ENCODE data around the gene ANKRD13A. TPM values are rescaled to one million over a fixed set of nuclear protein-coding genes. Genes with fewer than 3 reads are reported as not detected.

The ANKRD13A gene
- total and polyA plus RNA-seq, 2 experiments from 2014 or later = 5.7 to 25.6 TPM

DNA sequence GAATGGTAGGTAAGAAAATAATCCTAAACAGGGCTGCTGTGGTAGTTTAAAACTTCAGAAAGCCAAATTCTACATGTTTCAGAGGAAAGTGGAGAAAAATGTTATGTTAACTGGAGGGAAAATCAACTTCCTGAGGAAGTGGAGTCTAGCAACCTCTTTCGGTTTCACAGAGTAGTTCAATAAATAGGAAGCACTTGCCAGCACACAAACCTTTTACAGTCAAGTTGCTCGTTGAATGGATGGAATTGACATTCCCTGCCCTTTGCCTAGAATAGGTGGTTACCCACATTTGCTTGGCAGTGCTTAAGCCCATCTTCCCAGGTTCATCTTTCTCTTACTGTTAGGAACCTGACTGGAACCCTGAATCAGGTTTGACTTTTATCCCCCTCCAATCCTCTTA lies 15.9 kb downstream of the ANKRD13A start (continued):
- TF ChIP-seq, protein P1, sequence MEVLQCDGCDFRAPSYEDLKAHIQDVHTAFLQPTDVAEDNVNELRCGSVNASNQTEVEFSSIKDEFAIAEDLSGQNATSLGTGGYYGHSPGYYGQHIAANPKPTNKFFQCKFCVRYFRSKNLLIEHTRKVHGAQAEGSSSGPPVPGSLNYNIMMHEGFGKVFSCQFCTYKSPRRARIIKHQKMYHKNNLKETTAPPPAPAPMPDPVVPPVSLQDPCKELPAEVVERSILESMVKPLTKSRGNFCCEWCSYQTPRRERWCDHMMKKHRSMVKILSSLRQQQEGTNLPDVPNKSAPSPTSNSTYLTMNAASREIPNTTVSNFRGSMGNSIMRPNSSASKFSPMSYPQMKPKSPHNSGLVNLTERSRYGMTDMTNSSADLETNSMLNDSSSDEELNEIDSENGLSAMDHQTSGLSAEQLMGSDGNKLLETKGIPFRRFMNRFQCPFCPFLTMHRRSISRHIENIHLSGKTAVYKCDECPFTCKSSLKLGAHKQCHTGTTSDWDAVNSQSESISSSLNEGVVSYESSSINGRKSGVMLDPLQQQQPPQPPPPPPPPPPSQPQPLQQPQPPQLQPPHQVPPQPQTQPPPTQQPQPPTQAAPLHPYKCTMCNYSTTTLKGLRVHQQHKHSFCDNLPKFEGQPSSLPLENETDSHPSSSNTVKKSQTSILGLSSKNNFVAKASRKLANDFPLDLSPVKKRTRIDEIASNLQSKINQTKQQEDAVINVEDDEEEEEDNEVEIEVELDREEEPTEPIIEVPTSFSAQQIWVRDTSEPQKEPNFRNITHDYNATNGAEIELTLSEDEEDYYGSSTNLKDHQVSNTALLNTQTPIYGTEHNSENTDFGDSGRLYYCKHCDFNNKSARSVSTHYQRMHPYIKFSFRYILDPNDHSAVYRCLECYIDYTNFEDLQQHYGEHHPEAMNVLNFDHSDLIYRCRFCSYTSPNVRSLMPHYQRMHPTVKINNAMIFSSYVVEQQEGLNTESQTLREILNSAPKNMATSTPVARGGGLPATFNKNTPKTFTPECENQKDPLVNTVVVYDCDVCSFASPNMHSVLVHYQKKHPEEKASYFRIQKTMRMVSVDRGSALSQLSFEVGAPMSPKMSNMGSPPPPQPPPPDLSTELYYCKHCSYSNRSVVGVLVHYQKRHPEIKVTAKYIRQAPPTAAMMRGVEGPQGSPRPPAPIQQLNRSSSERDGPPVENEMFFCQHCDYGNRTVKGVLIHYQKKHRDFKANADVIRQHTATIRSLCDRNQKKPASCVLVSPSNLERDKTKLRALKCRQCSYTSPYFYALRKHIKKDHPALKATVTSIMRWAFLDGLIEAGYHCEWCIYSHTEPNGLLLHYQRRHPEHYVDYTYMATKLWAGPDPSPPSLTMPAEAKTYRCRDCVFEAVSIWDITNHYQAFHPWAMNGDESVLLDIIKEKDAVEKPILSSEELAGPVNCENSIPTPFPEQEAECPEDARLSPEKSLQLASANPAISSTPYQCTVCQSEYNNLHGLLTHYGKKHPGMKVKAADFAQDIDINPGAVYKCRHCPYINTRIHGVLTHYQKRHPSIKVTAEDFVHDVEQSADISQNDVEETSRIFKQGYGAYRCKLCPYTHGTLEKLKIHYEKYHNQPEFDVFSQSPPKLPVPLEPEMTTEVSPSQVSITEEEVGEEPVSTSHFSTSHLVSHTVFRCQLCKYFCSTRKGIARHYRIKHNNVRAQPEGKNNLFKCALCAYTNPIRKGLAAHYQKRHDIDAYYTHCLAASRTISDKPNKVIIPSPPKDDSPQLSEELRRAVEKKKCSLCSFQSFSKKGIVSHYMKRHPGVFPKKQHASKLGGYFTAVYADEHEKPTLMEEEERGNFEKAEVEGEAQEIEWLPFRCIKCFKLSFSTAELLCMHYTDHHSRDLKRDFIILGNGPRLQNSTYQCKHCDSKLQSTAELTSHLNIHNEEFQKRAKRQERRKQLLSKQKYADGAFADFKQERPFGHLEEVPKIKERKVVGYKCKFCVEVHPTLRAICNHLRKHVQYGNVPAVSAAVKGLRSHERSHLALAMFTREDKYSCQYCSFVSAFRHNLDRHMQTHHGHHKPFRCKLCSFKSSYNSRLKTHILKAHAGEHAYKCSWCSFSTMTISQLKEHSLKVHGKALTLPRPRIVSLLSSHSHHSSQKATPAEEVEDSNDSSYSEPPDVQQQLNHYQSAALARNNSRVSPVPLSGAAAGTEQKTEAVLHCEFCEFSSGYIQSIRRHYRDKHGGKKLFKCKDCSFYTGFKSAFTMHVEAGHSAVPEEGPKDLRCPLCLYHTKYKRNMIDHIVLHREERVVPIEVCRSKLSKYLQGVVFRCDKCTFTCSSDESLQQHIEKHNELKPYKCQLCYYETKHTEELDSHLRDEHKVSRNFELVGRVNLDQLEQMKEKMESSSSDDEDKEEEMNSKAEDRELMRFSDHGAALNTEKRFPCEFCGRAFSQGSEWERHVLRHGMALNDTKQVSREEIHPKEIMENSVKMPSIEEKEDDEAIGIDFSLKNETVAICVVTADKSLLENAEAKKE (CRISPR knock-in tag; IDR thresholded peaks at IDR 0.05) = no peak
- no peak for TF ChIP-seq EZH2phosphoT487 (IDR thresholded peaks at IDR 0.05; ENCODE audit: unreplicated experiment)
- no peak for TF ChIP-seq CREB1 (CRISPR knock-in tag; IDR thresholded peaks at IDR 0.05; ENCODE audit: low read depth)
- no peak for TF ChIP-seq JUNB (IDR thresholded peaks at IDR 0.05; ENCODE audit: unreplicated experiment)
- TF ChIP-seq ZNF331 (CRISPR knock-in tag; IDR thresholded peaks at IDR 0.05; ENCODE audit: low read depth) = no peak
- TF ChIP-seq ZNF114 (CRISPR knock-in tag; IDR thresholded peaks at IDR 0.05) = no peak
- TF ChIP-seq, protein P2, sequence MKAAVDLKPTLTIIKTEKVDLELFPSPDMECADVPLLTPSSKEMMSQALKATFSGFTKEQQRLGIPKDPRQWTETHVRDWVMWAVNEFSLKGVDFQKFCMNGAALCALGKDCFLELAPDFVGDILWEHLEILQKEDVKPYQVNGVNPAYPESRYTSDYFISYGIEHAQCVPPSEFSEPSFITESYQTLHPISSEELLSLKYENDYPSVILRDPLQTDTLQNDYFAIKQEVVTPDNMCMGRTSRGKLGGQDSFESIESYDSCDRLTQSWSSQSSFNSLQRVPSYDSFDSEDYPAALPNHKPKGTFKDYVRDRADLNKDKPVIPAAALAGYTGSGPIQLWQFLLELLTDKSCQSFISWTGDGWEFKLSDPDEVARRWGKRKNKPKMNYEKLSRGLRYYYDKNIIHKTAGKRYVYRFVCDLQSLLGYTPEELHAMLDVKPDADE (IDR thresholded peaks at IDR 0.05) = no peak
- no peak for TF ChIP-seq STAT1 (IDR thresholded peaks at IDR 0.05; ENCODE audit: unreplicated experiment)
- no peak for TF ChIP-seq EZH2 (IDR thresholded peaks at IDR 0.05; ENCODE audit: low read depth, unreplicated experiment)

DNA sequence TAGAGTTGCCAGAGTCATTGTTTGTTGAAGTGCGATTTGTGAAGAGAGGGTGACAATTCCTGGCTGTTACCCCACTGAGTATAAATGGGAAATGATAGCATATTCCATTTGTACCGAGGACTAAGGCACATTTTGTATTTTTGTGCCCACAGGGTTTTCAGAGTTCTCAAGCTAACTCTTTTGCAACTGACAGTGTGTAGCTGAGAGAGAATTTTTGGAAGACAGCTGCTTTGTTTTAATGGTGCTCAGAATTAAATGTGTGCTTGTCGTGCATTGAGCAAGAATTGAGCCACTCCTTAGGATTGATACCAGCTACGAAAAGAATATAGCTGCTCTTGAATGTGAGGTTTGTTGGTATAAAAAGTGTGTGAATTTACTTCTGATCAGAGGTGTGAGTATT lies 21.7 kb downstream of the ANKRD13A start:
- Mint-ChIP-seq H3K9me3 (no peaks in the 10 kb centered on the region), H3K27ac (no peak overlapping the region), H3K4me3 (no peak overlapping the region), H3K27me3 (ENCODE audit: insufficient read depth, low read depth, poor library complexity) (peaks cover 7% of the 10 kb centered on the region), H3K4me1 (peaks cover 22% of the 10 kb centered on the region; the same call in 2 of the 3 replicates), H3K36me3 (ENCODE audit: low read depth) (peaks cover 3% of the 10 kb centered on the region; the same call in 1 of the 3 replicates)
- Histone ChIP-seq H3K4me2 (no peak overlapping the region), H3K27ac (ENCODE audit: low read depth) (no peak overlapping the region), H3K36me3 (ENCODE audit: insufficient read depth) (no peaks in the 10 kb centered on the region; the same call in 1 of the 2 replicates), H3K4me1 (ENCODE audit: insufficient read depth) (peaks cover 14% of the 10 kb centered on the region), H3K27me3 (ENCODE audit: insufficient read depth) (no peaks in the 10 kb centered on the region), H3F3A (replicated peaks; ENCODE audit: low read depth) (no peaks in the 10 kb centered on the region), H4K20me1 (replicated peaks; ENCODE audit: insufficient read depth) (no peaks in the 10 kb centered on the region), H3K9me2 (ENCODE audit: insufficient read depth) (no peaks in the 10 kb centered on the region), H3K4me3 (no peak overlapping the region), H2AFZ (no peak overlapping the region), H3K79me2 (replicated peaks; ENCODE audit: insufficient read depth) (no peaks in the 10 kb centered on the region)
- no peak for DNase-seq (ENCODE audit: low spot score)
- ATAC-seq = no peak
- TF ChIP-seq ZNF114 (CRISPR knock-in tag; IDR thresholded peaks at IDR 0.05) (no peak), CREB1 (CRISPR knock-in tag; IDR thresholded peaks at IDR 0.05; ENCODE audit: low read depth) (no peak), STAT1 (IDR thresholded peaks at IDR 0.05; ENCODE audit: unreplicated experiment) (no peak), ZNF331 (CRISPR knock-in tag; IDR thresholded peaks at IDR 0.05; ENCODE audit: low read depth) (no peak), POLR2AphosphoS5 (IDR thresholded peaks at IDR 0.05; ENCODE audit: low read depth) (no peak), REST (IDR thresholded peaks at IDR 0.05; ENCODE audit: unreplicated experiment) (no peak), NANOG (IDR thresholded peaks at IDR 0.05; ENCODE audit: borderline replicate concordance) (no peak), JUNB (IDR thresholded peaks at IDR 0.05; ENCODE audit: unreplicated experiment) (no peak)
- TF ChIP-seq, protein P3, sequence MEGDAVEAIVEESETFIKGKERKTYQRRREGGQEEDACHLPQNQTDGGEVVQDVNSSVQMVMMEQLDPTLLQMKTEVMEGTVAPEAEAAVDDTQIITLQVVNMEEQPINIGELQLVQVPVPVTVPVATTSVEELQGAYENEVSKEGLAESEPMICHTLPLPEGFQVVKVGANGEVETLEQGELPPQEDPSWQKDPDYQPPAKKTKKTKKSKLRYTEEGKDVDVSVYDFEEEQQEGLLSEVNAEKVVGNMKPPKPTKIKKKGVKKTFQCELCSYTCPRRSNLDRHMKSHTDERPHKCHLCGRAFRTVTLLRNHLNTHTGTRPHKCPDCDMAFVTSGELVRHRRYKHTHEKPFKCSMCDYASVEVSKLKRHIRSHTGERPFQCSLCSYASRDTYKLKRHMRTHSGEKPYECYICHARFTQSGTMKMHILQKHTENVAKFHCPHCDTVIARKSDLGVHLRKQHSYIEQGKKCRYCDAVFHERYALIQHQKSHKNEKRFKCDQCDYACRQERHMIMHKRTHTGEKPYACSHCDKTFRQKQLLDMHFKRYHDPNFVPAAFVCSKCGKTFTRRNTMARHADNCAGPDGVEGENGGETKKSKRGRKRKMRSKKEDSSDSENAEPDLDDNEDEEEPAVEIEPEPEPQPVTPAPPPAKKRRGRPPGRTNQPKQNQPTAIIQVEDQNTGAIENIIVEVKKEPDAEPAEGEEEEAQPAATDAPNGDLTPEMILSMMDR (conservative IDR thresholded peaks at IDR 0.05; ENCODE audit: low read depth in 2 of 2) = no peak

All from GM23338 (cell line).